Loucy (cell line): ENCODE results near the gene PCDHGA2.

Experiments used
- H2AFZ ChIP-seq: fragments of 200-600 bp; sonication (generic); 2 replicates; pipeline ENCODE4 v1.6.0; 2016; ENCODE audit warnings: antibody characterized with exemption, mild to moderate bottlenecking, low read length, moderate library complexity
- H3F3A ChIP-seq: fragments of 200-600 bp; 2 replicates; pipeline ENCODE4 v1.6.0; 2016; ENCODE audit warnings: antibody characterized with exemption, low read depth, mild to moderate bottlenecking
- H3K27me3 ChIP-seq: fragments of 200-600 bp; sonication (generic); 2 replicates; pipeline ENCODE4 v1.6.1; 2014; ENCODE audit warnings: low read length, mild to moderate bottlenecking; ENCODE audit not compliant: insufficient read depth, poor library complexity, severe bottlenecking
- H3K36me3 ChIP-seq: fragments of 200-600 bp; sonication (generic); 2 replicates; pipeline ENCODE4 v1.6.1; 2016; ENCODE audit warnings: low read length; ENCODE audit not compliant: insufficient read depth
- H3K4me1 ChIP-seq: fragments of 200-600 bp; sonication (generic); 2 replicates; pipeline ENCODE4 v1.5.1; 2014; ENCODE audit warnings: low read length, mild to moderate bottlenecking; ENCODE audit not compliant: insufficient read depth, poor library complexity, severe bottlenecking
- H3K4me2 ChIP-seq: fragments of 200-600 bp; sonication (generic); 2 replicates; pipeline ENCODE4 v1.6.0; 2014; ENCODE audit warnings: antibody characterized with exemption, low read length, low read depth, mild to moderate bottlenecking; ENCODE audit not compliant: poor library complexity, severe bottlenecking
- H3K4me3 ChIP-seq: fragments of 200-600 bp; sonication (generic); 2 replicates; pipeline ENCODE4 v1.5.1; 2014; ENCODE audit warnings: low read length, mild to moderate bottlenecking, mixed read lengths; ENCODE audit not compliant: poor library complexity, severe bottlenecking
- H3K79me2 ChIP-seq: fragments of 200-600 bp; sonication (generic); 2 replicates; pipeline ENCODE4 v1.6.1; 2014; ENCODE audit warnings: low read length; ENCODE audit not compliant: insufficient read depth
- H3K9ac ChIP-seq: fragments of 200-600 bp; sonication (generic); 2 replicates; pipeline ENCODE4 v1.6.0; 2014; ENCODE audit warnings: mild to moderate bottlenecking, low read depth, low read length, moderate library complexity; ENCODE audit not compliant: poor library complexity, severe bottlenecking
- H3K9me2 ChIP-seq: fragments of 200-600 bp; sonication (generic); replicated peaks from 2 replicates; pipeline ENCODE4 v1.6.1; 2016; ENCODE audit warnings: low read depth, low read length, mixed read lengths
- H3K9me3 ChIP-seq: fragments of 200-600 bp; sonication (generic); 2 replicates; pipeline ENCODE4 v1.6.1; 2014; ENCODE audit warnings: mild to moderate bottlenecking, antibody characterized with exemption, low read length, low read depth; ENCODE audit not compliant: insufficient read depth
- H4K20me1 ChIP-seq: fragments of 200-600 bp; sonication (generic); 2 replicates; pipeline ENCODE4 v1.6.0; 2014; ENCODE audit warnings: antibody characterized with exemption, low read length, mild to moderate bottlenecking; ENCODE audit not compliant: insufficient read depth, poor library complexity, severe bottlenecking
- CTCF ChIP-seq: fragments of 200-600 bp; sonication (generic); conservative IDR thresholded peaks from 2 replicates; pipeline ENCODE4 v1.5.1; 2014; ENCODE audit warnings: mild to moderate bottlenecking, antibody characterized with exemption, low read length
- EZH2phosphoT487 ChIP-seq: fragments of 200-600 bp; IDR thresholded peaks from 2 replicates; pipeline ENCODE4 v1.6.1; 2018; ENCODE audit warnings: antibody characterized with exemption, mild to moderate bottlenecking, moderate library complexity, borderline replicate concordance

The PCDHGA2 gene

GRCh38 chr5:141362719-141363118 is 24.2 kb downstream of the PCDHGA2 start:
- Histone ChIP-seq H3K9ac (no peak overlapping the region), H2AFZ (no peak overlapping the region), H3K4me2 (no peak overlapping the region), H3K9me3 (no peaks in the 10 kb centered on the region; the same call in 1 of the 2 replicates), H3K4me3 (peak overlapping the region; percentile 28), H3K79me2 (no peaks in the 10 kb centered on the region), H4K20me1 (no peaks in the 10 kb centered on the region), H3F3A (no peaks in the 10 kb centered on the region), H3K9me2 (no peaks in the 10 kb centered on the region), H3K36me3 (no peaks in the 10 kb centered on the region), H3K27me3 (no peaks in the 10 kb centered on the region), H3K4me1 (no peaks in the 10 kb centered on the region)
- TF ChIP-seq CTCF (no peak), EZH2phosphoT487 (no peak)

GRCh38 chr5:141363952-141364660 is 25.5 kb downstream of the PCDHGA2 start, which contains the start of gene PCDHGA5:
Gene PCDHGA5 (plus strand): TSS chr5:141364162. CDS start chr5:141364331, 169 bp downstream.
- no peaks in the 10 kb centered on the region for H3K9me2 ChIP-seq
- no peaks in the 10 kb centered on the region for H3K4me1 ChIP-seq
- H3K36me3 ChIP-seq: no peaks in the 10 kb centered on the region
- H2AFZ ChIP-seq: no peak within 1 kb of the TSS
- no peaks in the 10 kb centered on the region; the same call in 1 of the 2 replicates for H3K9me3 ChIP-seq
- no peak within 1 kb of the TSS for H3K9ac ChIP-seq
- no peaks in the 10 kb centered on the region for H4K20me1 ChIP-seq
- no peaks in the 10 kb centered on the region for H3F3A ChIP-seq
- H3K27me3 ChIP-seq: no peaks in the 10 kb centered on the region
- H3K4me2 ChIP-seq: no peak within 1 kb of the TSS
- TF ChIP-seq EZH2phosphoT487 (no peak), CTCF (no peak)
- no peak within 1 kb of the TSS for H3K4me3 ChIP-seq
- no peaks in the 10 kb centered on the region for H3K79me2 ChIP-seq

- Histone ChIP-seq H3K36me3 (no peaks in the 10 kb centered on the region), H4K20me1 (no peaks in the 10 kb centered on the region), H3K4me1 (no peaks in the 10 kb centered on the region), H3K4me2 (no peak overlapping the region), H2AFZ (no peak overlapping the region), H3K9me2 (no peaks in the 10 kb centered on the region), H3K9me3 (no peaks in the 10 kb centered on the region; the same call in 1 of the 2 replicates), H3K79me2 (no peaks in the 10 kb centered on the region), H3K9ac (no peak overlapping the region), H3K4me3 (no peak overlapping the region), H3K27me3 (no peaks in the 10 kb centered on the region), H3F3A (no peaks in the 10 kb centered on the region)
- TF ChIP-seq EZH2phosphoT487 (no peak), CTCF (no peak)
Observed at GRCh38 chr5:141366016-141366896, 27.7 kb downstream of the PCDHGA2 start.
